ENCODE results near the gene GPR39. TPM values are rescaled to one million over a fixed set of nuclear protein-coding genes. Genes with fewer than 3 reads are reported as not detected.

Gene GPR39
- total RNA-seq, 3 donors from 2014 or later (not counting 1 experiment from before 2014, with no cell fraction given) = not detected

DNA sequence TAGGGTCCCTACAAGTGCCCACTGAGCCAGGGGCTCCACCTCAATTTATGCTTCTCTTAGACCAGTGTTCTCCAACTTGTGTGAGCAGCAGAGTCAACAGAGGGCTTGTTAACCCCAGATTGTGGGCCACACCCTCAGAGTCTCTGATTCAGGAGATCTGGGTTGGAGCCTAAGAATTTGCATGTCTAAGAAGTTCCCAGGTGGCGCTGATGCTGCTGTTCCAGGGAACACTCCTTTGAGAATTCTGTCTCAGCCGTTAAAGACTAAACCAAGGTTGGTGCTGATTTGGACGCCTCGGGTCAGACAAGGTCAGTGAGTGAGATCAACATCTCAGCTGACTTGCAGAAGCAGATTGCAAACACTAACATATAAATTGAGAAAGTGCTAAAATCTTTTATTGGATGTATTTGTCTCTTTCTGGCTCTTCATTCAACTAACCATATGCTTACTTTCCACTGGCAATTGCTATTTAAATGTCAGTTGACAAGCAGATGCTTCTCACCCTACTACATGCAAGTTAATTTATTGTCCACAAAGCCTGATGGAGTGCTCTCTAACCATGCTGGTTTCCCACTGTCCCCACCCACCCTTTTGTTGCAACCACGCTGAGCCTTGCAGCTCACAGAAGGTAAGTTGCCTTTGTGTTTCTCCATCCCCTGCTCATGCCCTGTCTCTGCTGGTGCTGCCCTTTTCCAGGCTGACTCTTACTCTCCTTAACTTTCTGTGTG, 221.9 kb downstream of the GPR39 start:
- Mint-ChIP-seq H3K27ac (no peak overlapping the region), H3K27me3 (ENCODE audit: low read depth in 2 of 2) (no peaks in the 10 kb centered on the region), H3K36me3 (no peaks in the 10 kb centered on the region), H3K4me3 (no peak overlapping the region), H3K4me1 (peaks cover 0 to 6% of the 10 kb centered on the region in 2 donors), H3K9me3 (peaks cover 11 to 12% of the 10 kb centered on the region in 2 donors)
- TF ChIP-seq, protein P1, sequence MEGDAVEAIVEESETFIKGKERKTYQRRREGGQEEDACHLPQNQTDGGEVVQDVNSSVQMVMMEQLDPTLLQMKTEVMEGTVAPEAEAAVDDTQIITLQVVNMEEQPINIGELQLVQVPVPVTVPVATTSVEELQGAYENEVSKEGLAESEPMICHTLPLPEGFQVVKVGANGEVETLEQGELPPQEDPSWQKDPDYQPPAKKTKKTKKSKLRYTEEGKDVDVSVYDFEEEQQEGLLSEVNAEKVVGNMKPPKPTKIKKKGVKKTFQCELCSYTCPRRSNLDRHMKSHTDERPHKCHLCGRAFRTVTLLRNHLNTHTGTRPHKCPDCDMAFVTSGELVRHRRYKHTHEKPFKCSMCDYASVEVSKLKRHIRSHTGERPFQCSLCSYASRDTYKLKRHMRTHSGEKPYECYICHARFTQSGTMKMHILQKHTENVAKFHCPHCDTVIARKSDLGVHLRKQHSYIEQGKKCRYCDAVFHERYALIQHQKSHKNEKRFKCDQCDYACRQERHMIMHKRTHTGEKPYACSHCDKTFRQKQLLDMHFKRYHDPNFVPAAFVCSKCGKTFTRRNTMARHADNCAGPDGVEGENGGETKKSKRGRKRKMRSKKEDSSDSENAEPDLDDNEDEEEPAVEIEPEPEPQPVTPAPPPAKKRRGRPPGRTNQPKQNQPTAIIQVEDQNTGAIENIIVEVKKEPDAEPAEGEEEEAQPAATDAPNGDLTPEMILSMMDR (IDR thresholded peaks at IDR 0.05) = no peak
- H3K4me3 ChIP-seq (ENCODE audit: low read length) = no peak overlapping the region
- H3K27me3 ChIP-seq (ENCODE audit: control insufficient read depth, insufficient read depth, low read length) = no peaks in the 10 kb centered on the region
- no peaks in the 10 kb centered on the region for H3K36me3 ChIP-seq (ENCODE audit: control insufficient read depth, insufficient read depth, low read length)
- DNase-seq = no peak
- no peaks in the 10 kb centered on the region for H3K4me1 ChIP-seq (ENCODE audit: control insufficient read depth, insufficient read depth, low read length)
- no peak for ATAC-seq
- intact Hi-C loops (cut with micrococcal nuclease) = no loop called here
- H3K9me3 ChIP-seq (ENCODE audit: control insufficient read depth, insufficient read depth, low read length) = peaks cover 2% of the 10 kb centered on the region
- no peak overlapping the region for H3K27ac ChIP-seq (ENCODE audit: low read length)
- 85% methylated on average over 5 of the region's 5 CpGs for WGBS (ENCODE audit: insufficient coverage)

DNA sequence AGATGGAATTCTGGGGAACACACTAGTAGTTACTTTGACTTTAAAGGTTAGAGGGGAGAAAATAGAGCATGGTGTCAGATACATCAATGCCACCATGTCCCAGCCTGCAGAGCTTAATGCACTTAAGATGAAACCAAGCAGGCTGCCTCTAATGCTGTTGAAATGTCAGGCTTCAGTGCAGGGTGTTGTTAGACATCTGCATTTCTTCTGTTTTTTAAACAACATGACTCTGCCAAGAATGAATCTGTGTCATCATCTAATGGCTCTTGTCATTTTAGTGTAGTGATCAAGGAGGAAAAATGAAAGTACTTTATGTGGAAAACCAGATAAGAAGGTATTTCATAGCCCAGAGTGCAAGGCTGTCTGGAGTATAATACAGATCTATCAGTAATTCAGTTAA, 223.5 kb downstream of the GPR39 start:
- TF ChIP-seq, protein P1 (IDR thresholded peaks at IDR 0.05) = no peak
- no peak overlapping the region for H3K27ac ChIP-seq (ENCODE audit: low read length)
- H3K36me3 Mint-ChIP-seq = no peaks in the 10 kb centered on the region
- no peaks in the 10 kb centered on the region for H3K4me1 ChIP-seq (ENCODE audit: control insufficient read depth, insufficient read depth, low read length)
- no peaks in the 10 kb centered on the region for H3K4me1 Mint-ChIP-seq
- H3K27me3 Mint-ChIP-seq (ENCODE audit: low read depth in 2 of 2) = peaks cover 0 to 1% of the 10 kb centered on the region in 2 donors
- intact Hi-C loops (cut with micrococcal nuclease) = no loop called here
- H3K9me3 ChIP-seq (ENCODE audit: control insufficient read depth, insufficient read depth, low read length) = peaks cover 2% of the 10 kb centered on the region
- no peaks in the 10 kb centered on the region for H3K36me3 ChIP-seq (ENCODE audit: control insufficient read depth, insufficient read depth, low read length)
- DNase-seq = no peak
- no peak overlapping the region for H3K4me3 ChIP-seq (ENCODE audit: low read length)
- ATAC-seq = no peak
- H3K4me3 Mint-ChIP-seq = no peak overlapping the region
- peaks cover 5 to 7% of the 10 kb centered on the region in 2 donors for H3K9me3 Mint-ChIP-seq
- no peak overlapping the region for H3K27ac Mint-ChIP-seq
- H3K27me3 ChIP-seq (ENCODE audit: control insufficient read depth, insufficient read depth, low read length) = no peaks in the 10 kb centered on the region

DNA sequence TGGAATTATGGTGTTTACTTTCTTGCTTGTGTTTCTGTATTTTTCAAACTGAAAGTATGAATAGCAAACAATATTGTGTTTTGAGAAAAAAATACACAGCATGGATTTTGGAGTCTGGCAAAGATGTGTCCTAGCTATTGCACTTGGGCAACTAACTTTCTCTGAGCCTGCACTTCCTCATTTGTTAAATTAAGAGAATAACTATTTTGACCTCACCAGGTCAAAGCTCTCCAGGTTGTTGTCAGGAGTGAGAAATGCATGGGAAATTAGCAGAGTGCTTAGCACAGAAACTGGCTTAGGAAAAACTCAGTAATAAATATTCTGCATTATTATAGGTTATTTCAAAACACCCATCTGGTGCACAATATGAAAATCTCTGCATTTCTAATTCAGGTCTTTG, 225.2 kb downstream of the GPR39 start:
- ATAC-seq (no peak), DNase-seq (no peak)
- Mint-ChIP-seq H3K27me3 (ENCODE audit: low read depth in 2 of 2) (peaks cover 0 to 3% of the 10 kb centered on the region in 2 donors), H3K4me3 (no peak overlapping the region), H3K36me3 (no peaks in the 10 kb centered on the region), H3K9me3 (peaks cover 3 to 5% of the 10 kb centered on the region in 2 donors), H3K4me1 (no peaks in the 10 kb centered on the region), H3K27ac (no peak overlapping the region)
- TF ChIP-seq, protein P1 (IDR thresholded peaks at IDR 0.05) = no peak
- Histone ChIP-seq H3K27me3 (ENCODE audit: control insufficient read depth, insufficient read depth, low read length) (no peaks in the 10 kb centered on the region), H3K27ac (ENCODE audit: low read length) (no peak overlapping the region), H3K4me3 (ENCODE audit: low read length) (no peak overlapping the region), H3K36me3 (ENCODE audit: control insufficient read depth, insufficient read depth, low read length) (no peaks in the 10 kb centered on the region), H3K9me3 (ENCODE audit: control insufficient read depth, insufficient read depth, low read length) (peaks cover 2% of the 10 kb centered on the region), H3K4me1 (ENCODE audit: control insufficient read depth, insufficient read depth, low read length) (no peaks in the 10 kb centered on the region)
- intact Hi-C loops (cut with micrococcal nuclease) = no loop called here

DNA sequence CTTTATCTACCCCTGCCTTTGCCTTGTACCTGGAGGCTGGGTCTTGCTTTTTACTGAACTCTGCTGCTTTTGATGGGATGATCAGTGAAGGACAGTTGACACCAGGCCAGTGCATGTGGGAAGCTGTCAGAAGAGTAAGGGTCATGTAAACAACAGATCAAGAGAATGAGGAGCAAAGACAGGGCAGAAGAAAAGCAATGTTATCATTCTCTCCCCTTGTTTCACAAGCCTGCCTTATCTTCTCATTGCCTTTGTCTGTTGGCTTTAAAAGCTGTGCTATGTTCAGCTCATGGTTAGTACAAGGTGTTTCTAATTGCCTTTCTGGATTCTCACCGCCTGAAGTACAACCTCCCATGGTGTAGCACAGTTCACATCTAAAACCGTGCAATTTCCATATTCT, 225.8 kb downstream of the GPR39 start:
- WGBS (ENCODE audit: insufficient coverage) = 71% methylated on average over 1 of the region's 2 CpGs
- no peak overlapping the region for H3K4me3 Mint-ChIP-seq
- Histone ChIP-seq H3K27me3 (ENCODE audit: control insufficient read depth, insufficient read depth, low read length) (no peaks in the 10 kb centered on the region), H3K4me1 (ENCODE audit: control insufficient read depth, insufficient read depth, low read length) (no peaks in the 10 kb centered on the region), H3K4me3 (ENCODE audit: low read length) (no peak overlapping the region), H3K9me3 (ENCODE audit: control insufficient read depth, insufficient read depth, low read length) (peaks cover 2% of the 10 kb centered on the region), H3K27ac (ENCODE audit: low read length) (no peak overlapping the region), H3K36me3 (ENCODE audit: control insufficient read depth, insufficient read depth, low read length) (no peaks in the 10 kb centered on the region)
- intact Hi-C loops (cut with micrococcal nuclease) = no loop called here
- no peaks in the 10 kb centered on the region for H3K36me3 Mint-ChIP-seq
- H3K27ac Mint-ChIP-seq = no peak overlapping the region
- H3K4me1 Mint-ChIP-seq = no peaks in the 10 kb centered on the region
- peaks cover 3 to 5% of the 10 kb centered on the region in 2 donors for H3K9me3 Mint-ChIP-seq
- ATAC-seq (no peak), DNase-seq (no peak)
- H3K27me3 Mint-ChIP-seq (ENCODE audit: low read depth in 2 of 2) = peaks cover 0 to 3% of the 10 kb centered on the region in 2 donors
- TF ChIP-seq, protein P1 (IDR thresholded peaks at IDR 0.05) = no peak

Measured in natural killer cell (primary cell).